A549 (cell line): ENCODE data around the gene HOXA5. TPM values are rescaled to one million over a fixed set of nuclear protein-coding genes. Genes with fewer than 3 reads are reported as not detected.

Experiments used
- ATAC-seq, 2 experiments: fragments of 200-7000 bp in 1 of 2; fragments of >200 bp in 1 of 2; cut with Nextera tagmentation in 1 of 2; cut with Tn5 transposase in 1 of 2; 3 replicates each; pipeline versions ENCODE4 v1.8.0 to v1.9.1; 2018 to 2020; ENCODE audit warnings: mild to moderate bottlenecking in 1 of 2, moderate library complexity in 1 of 2
- CTCF ChIA-PET: fragments of 300-600 bp; sonication (Branson Sonifier 250); formaldehyde crosslinking; extraction: SDS; loops from one replicate; lab custom pipeline; 2021; ENCODE audit warnings: antibody characterized with exemption, inconsistent platforms; lab: Yijun Ruan, JAX
- POLR2A ChIA-PET: fragments of 350-600 bp; formaldehyde crosslinking; extraction: SDS; loops from one replicate; lab custom pipeline; 2021; ENCODE audit warnings: antibody characterized with exemption, inconsistent platforms; lab: Yijun Ruan, JAX
- DNase-seq, 2 experiments: peaks; one replicate each; pipeline versions ENCODE4 v3.0.0 to v3.0.0-alpha.2; 2011 to 2016; ENCODE audit warnings: low read depth in 1 of 2, low spot score in 1 of 2
- FAIRE-seq: peaks from 2 replicates; lab custom pipeline; 2011; peaks lifted over from hg19 to GRCh38; lab: Jason Lieb, UNC
- H3K27ac ChIP-seq, 2 experiments: fragments of >200 bp; sonication (Bioruptor Twin); formaldehyde crosslinking; 3 replicates each; pipeline ENCODE4 v1.5.1; 2016 to 2017
- H3K4me1 ChIP-seq: fragments of >200 bp; sonication (Bioruptor Twin); formaldehyde crosslinking; 3 replicates; pipeline ENCODE4 v1.6.1; 2016
- H3K4me2 ChIP-seq: fragments of >200 bp; sonication (Bioruptor Twin); formaldehyde crosslinking; 3 replicates; pipeline ENCODE4 v1.6.1; 2016
- H3K4me3 ChIP-seq: fragments of >200 bp; sonication (Bioruptor Twin); formaldehyde crosslinking; 3 replicates; pipeline ENCODE4 v1.5.1; 2016
- H3K9me3 ChIP-seq: fragments of >200 bp; sonication (Bioruptor Twin); formaldehyde crosslinking; 3 replicates; pipeline ENCODE4 v1.6.1; 2016
- CBX2 ChIP-seq: fragments of 200-600 bp; sonication (generic); IDR thresholded peaks from 2 replicates; pipeline ENCODE4 v1.6.1; 2016; ENCODE audit warnings: low read depth, mild to moderate bottlenecking, borderline replicate concordance
- EP300 ChIP-seq, 2 experiments: fragments of >200 bp; sonication (Bioruptor Twin); formaldehyde crosslinking; IDR thresholded peaks; 2 replicates in 1 of 2; 3 replicates in 1 of 2; pipeline ENCODE4 v1.6.1; 2016 to 2017
- ESRRA ChIP-seq: fragments of 150-350 bp; IDR thresholded peaks from 2 replicates; pipeline ENCODE4 v1.6.1; 2014; ENCODE audit warnings: mild to moderate bottlenecking, low read length, borderline replicate concordance
- FOSB ChIP-seq: fragments of 250-450 bp; sonication (Bioruptor Pico); IDR thresholded peaks from 2 replicates; pipeline ENCODE4 v1.5.0; 2020; ENCODE audit warnings: mild to moderate bottlenecking, moderate library complexity
- FOSL2 ChIP-seq, 2 experiments: fragments of 450-650 bp in 1 of 2; fragments of >200 bp in 1 of 2; sonication (Bioruptor Twin) in 1 of 2; formaldehyde crosslinking; IDR thresholded peaks; 2 replicates each; pipeline versions ENCODE4 v1.5.0 to v1.6.1; 2016 to 2020; ENCODE audit warnings: mild to moderate bottlenecking in 1 of 2, moderate library complexity in 1 of 2
- HDAC2 ChIP-seq: fragments of 200-600 bp; sonication (generic); IDR thresholded peaks from 2 replicates; pipeline ENCODE4 v1.6.1; 2016
- HOXA7 ChIP-seq: fragments of 250-450 bp; sonication (Bioruptor Pico); IDR thresholded peaks from 2 replicates; pipeline ENCODE4 v1.5.0; 2020; ENCODE audit warnings: mild to moderate bottlenecking, moderate library complexity
- JUN ChIP-seq, 2 experiments: fragments of >200 bp; sonication (Bioruptor Twin); formaldehyde crosslinking; IDR thresholded peaks; 2 replicates in 1 of 2; 3 replicates in 1 of 2; pipeline ENCODE4 v1.6.1; 2016 to 2017
- MYC ChIP-seq: IDR thresholded peaks from 2 replicates; pipeline ENCODE4 v1.6.1; 2012; ENCODE audit warnings: mild to moderate bottlenecking, inconsistent platforms, low read length, improper control_type of control experiment, borderline replicate concordance
- NFE2L2 ChIP-seq: fragments of 150-350 bp; conservative IDR thresholded peaks from 2 replicates; pipeline ENCODE4 v1.6.1; 2014; ENCODE audit warnings: low read length
- NPAS2 ChIP-seq: fragments of 250-450 bp; sonication (Bioruptor Pico); IDR thresholded peaks from 2 replicates; pipeline ENCODE4 v1.8.0; 2022; ENCODE audit warnings: mild to moderate bottlenecking, moderate library complexity, borderline replicate concordance
- RAD21 ChIP-seq, 2 experiments: fragments of >200 bp in 1 of 2; sonication (Bioruptor Twin) in 1 of 2; formaldehyde crosslinking in 1 of 2; IDR thresholded peaks in 1 of 2; conservative IDR thresholded peaks in 1 of 2; 2 replicates in 1 of 2; 3 replicates in 1 of 2; pipeline ENCODE4 v1.6.1; 2012 to 2018; ENCODE audit warnings: inconsistent platforms in 1 of 2
- RCOR1 ChIP-seq: fragments of 150-350 bp; IDR thresholded peaks from 2 replicates; pipeline ENCODE4 v1.6.1; 2014; ENCODE audit warnings: antibody characterized with exemption, low read length, low read depth
- RFX5 ChIP-seq: fragments of 450-650 bp; IDR thresholded peaks from 2 replicates; pipeline ENCODE4 v1.7.1; 2014; ENCODE audit warnings: antibody characterized with exemption, mild to moderate bottlenecking, moderate library complexity
- TP53 ChIP-seq: fragments of 250-450 bp; sonication (Bioruptor Pico); IDR thresholded peaks from 2 replicates; pipeline ENCODE4 v1.5.0; 2021; ENCODE audit warnings: mild to moderate bottlenecking, moderate library complexity
- ZFP36 ChIP-seq: fragments of 450-650 bp; IDR thresholded peaks from 2 replicates; pipeline ENCODE4 v1.6.1; 2014; ENCODE audit warnings: borderline replicate concordance; ENCODE audit not compliant: partially characterized antibody
- ZSCAN20 ChIP-seq: fragments of 250-450 bp; sonication (Bioruptor Pico); IDR thresholded peaks from 2 replicates; pipeline ENCODE4 v1.8.0; 2022; ENCODE audit warnings: mild to moderate bottlenecking, moderate library complexity
- WGBS: methylation state at CpG from one replicate; pipeline ENCODE4 v1.1.6; 2017; ENCODE audit errors: missing lambda C conversion rate; 5-methylcytosine and 5-hydroxymethylcytosine counted together
- polyA plus RNA-seq, 4 experiments: library from polyadenylated mRNA; depleted of rRNA in 3 of 4; stranded (reverse); fragments of >200 nt; fragmentation: RNase III in 1 of 4; extraction: RNeasy Plus Mini Kit Qiagen cat#74134 plus additional on column Dnase treatment in 1 of 4; gene quantifications; 2 replicates in 3 of 4; 3 replicates in 1 of 4; pipeline ENCODE4 v1.2.3, GENCODE V29; 2011 to 2017
- TF ChIP-seq, protein P1 (sequence below): fragments of 250-450 bp; sonication (Bioruptor Pico); IDR thresholded peaks from 2 replicates; pipeline ENCODE4 v1.5.0; 2020; ENCODE audit warnings: low read depth, mild to moderate bottlenecking, moderate library complexity
- TF ChIP-seq, protein P2 (sequence below): fragments of 450-650 bp; IDR thresholded peaks from 2 replicates; pipeline ENCODE4 v1.6.1; 2014; ENCODE audit warnings: antibody characterized with exemption
- TF ChIP-seq, protein P3 (sequence below): IDR thresholded peaks from 2 replicates; pipeline ENCODE4 v1.6.1; 2012
- TF ChIP-seq, protein P4 (sequence below): fragments of >200 bp; sonication (Bioruptor Twin); formaldehyde crosslinking; IDR thresholded peaks from 3 replicates; pipeline ENCODE4 v1.6.1; 2016
- TF ChIP-seq, protein P5 (sequence below): IDR thresholded peaks from 2 replicates; pipeline ENCODE4 v1.6.1; 2012; ENCODE audit warnings: low read depth, borderline replicate concordance

The HOXA5 gene
- polyA plus RNA-seq, 2 of the 4 experiments (the other 2 are of a cell fraction) = 4.0 to 6.5 TPM

DNA sequence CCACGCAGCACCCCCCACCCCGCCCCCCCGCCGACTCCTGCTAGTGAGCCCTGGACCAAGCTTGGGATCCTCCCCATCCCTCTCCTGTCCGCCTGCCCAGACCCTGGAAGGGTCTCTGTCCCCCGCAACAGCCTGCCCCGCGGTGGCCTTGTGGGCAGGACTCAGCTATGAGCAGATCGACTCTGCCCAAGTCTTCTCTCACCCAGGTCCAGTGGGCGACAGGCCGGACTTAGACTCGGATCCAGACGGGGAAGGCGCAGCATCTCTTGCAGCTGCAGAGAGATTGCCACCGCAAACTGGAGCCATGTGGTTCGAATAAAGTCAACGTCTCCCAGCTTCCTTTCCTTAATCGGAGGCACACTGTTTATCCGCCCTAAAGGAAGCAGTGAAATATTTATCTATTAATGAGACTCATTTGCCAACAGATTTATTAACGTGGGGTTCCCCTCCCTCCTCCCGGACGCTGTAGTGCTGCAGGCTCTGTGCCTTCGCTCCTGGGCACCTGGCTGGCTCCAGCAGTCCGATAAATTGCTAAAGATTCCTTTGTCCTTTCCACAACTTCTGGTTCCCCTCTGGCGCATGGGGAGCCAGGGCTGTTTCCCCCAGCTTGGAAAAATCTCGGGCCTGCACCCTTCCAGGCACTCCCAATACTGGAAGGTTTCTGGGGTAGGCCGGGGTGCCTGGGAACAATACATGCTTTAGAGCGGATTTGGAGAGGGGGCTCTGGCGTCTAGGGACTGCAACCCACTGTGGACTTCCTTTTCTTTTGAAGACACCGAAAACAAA, 13.6 kb upstream of the HOXA5 start:
- no peak for DNase-seq
- ChIA-PET CTCF (interaction anchor here (0.7 to 3.5 kb wide), 9 partner anchors 8 to 792 kb away, joined by 3 to 32 read pairs (median 3); partner anchors contain the start of genes HOXA5 and HOXA6), POLR2A (interaction anchor here (0.8 to 1.2 kb wide), 7 partner anchors 14 to 782 kb away, joined by 3 to 7 read pairs (median 3); partner anchors contain the start of genes HOXA11 and HOXA5)
- Histone ChIP-seq H3K4me1 (0 out of 3 replicates have a peak, but pooled peaks cover 3% of the 10 kb centered on the region), H3K27ac (peak overlapping the region; percentile 74 to 85), H3K4me2 (peak overlapping the region; percentile 73), H3K9me3 (no peaks in the 10 kb centered on the region), H3K4me3 (peak overlapping the region; percentile 51)
- WGBS = 92% methylated on average over 23 of the region's 30 CpGs
- ATAC-seq = no peak
- FAIRE-seq = no peak
- TF ChIP-seq, protein P1, sequence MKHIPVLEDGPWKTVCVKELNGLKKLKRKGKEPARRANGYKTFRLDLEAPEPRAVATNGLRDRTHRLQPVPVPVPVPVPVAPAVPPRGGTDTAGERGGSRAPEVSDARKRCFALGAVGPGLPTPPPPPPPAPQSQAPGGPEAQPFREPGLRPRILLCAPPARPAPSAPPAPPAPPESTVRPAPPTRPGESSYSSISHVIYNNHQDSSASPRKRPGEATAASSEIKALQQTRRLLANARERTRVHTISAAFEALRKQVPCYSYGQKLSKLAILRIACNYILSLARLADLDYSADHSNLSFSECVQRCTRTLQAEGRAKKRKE (CRISPR knock-in tag) = no peak
- no peak for TF ChIP-seq NPAS2 (CRISPR knock-in tag)
- TF ChIP-seq ESRRA = no peak
- TF ChIP-seq ZFP36 = no peak
- no peak for TF ChIP-seq CBX2
- no peak for TF ChIP-seq FOSL2 (IDR thresholded peaks at IDR 0.05)
- no peak for TF ChIP-seq FOSL2 (CRISPR knock-in tag; IDR thresholded peaks at IDR 0.05)

DNA sequence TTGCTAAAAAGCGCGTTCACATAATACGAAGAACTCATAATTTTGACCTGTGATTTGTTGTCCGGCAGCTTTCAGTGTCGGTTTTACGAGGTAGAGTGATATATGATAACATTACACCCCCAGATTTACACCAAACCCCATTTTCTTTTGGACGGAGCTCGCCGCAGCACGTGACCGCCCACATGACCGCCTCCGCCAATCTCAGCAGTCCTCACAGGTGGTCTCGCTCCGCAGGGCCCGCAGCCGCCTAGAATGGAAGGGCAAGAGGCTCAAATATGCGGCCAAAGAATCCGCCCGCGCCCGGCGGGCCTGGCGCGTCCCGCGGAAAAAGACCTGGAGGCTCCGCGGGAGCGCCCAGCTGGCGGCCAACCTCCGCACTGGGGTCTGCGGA, 13.0 kb upstream of the HOXA5 start, which contains the start of gene HOXA7:
Gene HOXA7 (minus strand): TSS at position 168 of the 391 bp plus-strand sequence. CDS start 130 bp downstream, at position 38.
- ChIA-PET POLR2A (interaction anchor here (0.8 to 1.2 kb wide), 7 partner anchors 13 to 781 kb away, joined by 3 to 7 read pairs (median 3); partner anchors contain the start of genes HOXA11 and HOXA5), CTCF (interaction anchor here (0.7 to 3.5 kb wide), 7 partner anchors 7 to 791 kb away, joined by 3 to 32 read pairs (median 5); partner anchors contain the start of genes HOXA5 and HOXA6)
- TF ChIP-seq RCOR1 = no peak
- TF ChIP-seq, protein P1 (CRISPR knock-in tag) = no peak
- TF ChIP-seq, protein P2, sequence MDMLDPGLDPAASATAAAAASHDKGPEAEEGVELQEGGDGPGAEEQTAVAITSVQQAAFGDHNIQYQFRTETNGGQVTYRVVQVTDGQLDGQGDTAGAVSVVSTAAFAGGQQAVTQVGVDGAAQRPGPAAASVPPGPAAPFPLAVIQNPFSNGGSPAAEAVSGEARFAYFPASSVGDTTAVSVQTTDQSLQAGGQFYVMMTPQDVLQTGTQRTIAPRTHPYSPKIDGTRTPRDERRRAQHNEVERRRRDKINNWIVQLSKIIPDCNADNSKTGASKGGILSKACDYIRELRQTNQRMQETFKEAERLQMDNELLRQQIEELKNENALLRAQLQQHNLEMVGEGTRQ = peak; percentile 98
- peak in 1 of 2 experiments; percentile 40; a peak in 1 of 5 replicates for TF ChIP-seq JUN (IDR thresholded peaks at IDR 0.05)
- TF ChIP-seq NFE2L2 = no peak
- TF ChIP-seq, protein P3, sequence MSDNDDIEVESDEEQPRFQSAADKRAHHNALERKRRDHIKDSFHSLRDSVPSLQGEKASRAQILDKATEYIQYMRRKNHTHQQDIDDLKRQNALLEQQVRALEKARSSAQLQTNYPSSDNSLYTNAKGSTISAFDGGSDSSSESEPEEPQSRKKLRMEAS = peak; percentile 35; the same call in 1 of the 2 replicates
- no peak for TF ChIP-seq RAD21 (conservative IDR thresholded peaks at IDR 0.05 in 1 of 2, IDR thresholded peaks at IDR 0.05 in 1 of 2)
- TF ChIP-seq TP53 (CRISPR knock-in tag) = no peak
- peak; percentile 73 for DNase-seq
- WGBS = 50% methylated on average over 24 of the region's 33 CpGs
- Histone ChIP-seq H3K9me3 (no peaks in the 10 kb centered on the region), H3K27ac (peak within 1 kb of the TSS; percentile 74 to 85), H3K4me1 (0 out of 3 replicates have a peak, but pooled peaks cover 3% of the 10 kb centered on the region), H3K4me2 (peak within 1 kb of the TSS; percentile 73), H3K4me3 (peak within 1 kb of the TSS; percentile 51)
- peak; percentile 35 to 73; a peak in 3 of 6 replicates for ATAC-seq
- FAIRE-seq = no peak

DNA sequence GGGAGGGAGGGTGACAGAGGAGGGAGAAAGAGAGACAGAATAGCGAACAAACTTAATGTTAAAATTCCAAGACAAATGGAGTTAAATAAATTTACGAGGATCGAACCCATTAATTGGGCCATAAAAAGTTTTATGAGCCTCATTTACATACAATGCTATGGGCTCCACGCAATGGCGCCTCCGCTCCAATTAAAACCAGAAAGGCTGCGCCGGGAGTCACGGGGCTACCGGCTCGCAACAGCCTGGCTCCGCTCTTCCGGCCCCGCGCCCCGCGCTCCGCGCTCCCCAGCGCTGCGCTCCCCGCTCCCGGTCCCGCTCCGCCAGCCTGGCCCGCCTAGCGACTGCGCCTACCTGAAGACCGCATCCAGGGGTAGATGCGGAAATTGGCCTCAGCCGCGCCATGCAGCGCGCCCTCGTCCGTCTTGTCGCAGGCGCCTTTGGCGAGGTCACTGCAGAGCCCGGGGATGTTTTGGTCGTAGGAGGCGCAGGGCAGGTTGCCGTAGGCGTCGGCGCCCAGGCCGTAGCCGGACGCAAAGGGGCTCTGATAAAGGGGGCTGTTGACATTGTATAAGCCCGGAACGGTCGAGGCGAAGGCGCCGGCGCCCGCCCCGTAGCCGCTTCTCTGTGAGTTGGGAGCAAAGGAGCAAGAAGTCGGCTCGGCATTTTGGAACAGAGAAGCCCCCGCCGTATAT, 12.5 kb upstream of the HOXA5 start:
- ChIA-PET POLR2A (interaction anchor here (0.8 to 1.2 kb wide), 4 partner anchors 14 to 781 kb away, joined by 3 read pairs; no protein-coding TSS in a partner anchor), CTCF (interaction anchor here (0.7 to 2.2 kb wide), 9 partner anchors 10 to 790 kb away, joined by 3 to 12 read pairs (median 4); partner anchors contain the start of gene HOXA5)
- peak in 1 of 2 experiments; percentile 41 for DNase-seq
- Histone ChIP-seq H3K4me1 (0 out of 3 replicates have a peak, but pooled peaks cover 3% of the 10 kb centered on the region), H3K4me3 (peak overlapping the region; percentile 51), H3K9me3 (no peaks in the 10 kb centered on the region), H3K27ac (peak overlapping the region; percentile 74 to 85), H3K4me2 (peak overlapping the region; percentile 73)
- peak; percentile 12 to 44; a peak in 4 of 6 replicates for ATAC-seq
- no peak for FAIRE-seq
- WGBS = 38% methylated on average over 57 of the region's 63 CpGs
- TF ChIP-seq HOXA7 (no peak), TP53 (CRISPR knock-in tag) (no peak), NPAS2 (CRISPR knock-in tag) (no peak), ZSCAN20 (CRISPR knock-in tag) (no peak), EP300 (IDR thresholded peaks at IDR 0.05) (no peak), RFX5 (no peak), ESRRA (no peak), HDAC2 (peak; percentile 96), FOSB (CRISPR knock-in tag) (no peak), MYC (no peak)
- TF ChIP-seq, protein P4, sequence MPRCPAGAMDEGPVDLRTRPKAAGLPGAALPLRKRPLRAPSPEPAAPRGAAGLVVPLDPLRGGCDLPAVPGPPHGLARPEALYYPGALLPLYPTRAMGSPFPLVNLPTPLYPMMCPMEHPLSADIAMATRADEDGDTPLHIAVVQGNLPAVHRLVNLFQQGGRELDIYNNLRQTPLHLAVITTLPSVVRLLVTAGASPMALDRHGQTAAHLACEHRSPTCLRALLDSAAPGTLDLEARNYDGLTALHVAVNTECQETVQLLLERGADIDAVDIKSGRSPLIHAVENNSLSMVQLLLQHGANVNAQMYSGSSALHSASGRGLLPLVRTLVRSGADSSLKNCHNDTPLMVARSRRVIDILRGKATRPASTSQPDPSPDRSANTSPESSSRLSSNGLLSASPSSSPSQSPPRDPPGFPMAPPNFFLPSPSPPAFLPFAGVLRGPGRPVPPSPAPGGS = no peak; the same call in 2 of the 3 replicates
- TF ChIP-seq, protein P5, sequence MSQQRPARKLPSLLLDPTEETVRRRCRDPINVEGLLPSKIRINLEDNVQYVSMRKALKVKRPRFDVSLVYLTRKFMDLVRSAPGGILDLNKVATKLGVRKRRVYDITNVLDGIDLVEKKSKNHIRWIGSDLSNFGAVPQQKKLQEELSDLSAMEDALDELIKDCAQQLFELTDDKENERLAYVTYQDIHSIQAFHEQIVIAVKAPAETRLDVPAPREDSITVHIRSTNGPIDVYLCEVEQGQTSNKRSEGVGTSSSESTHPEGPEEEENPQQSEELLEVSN = peak; percentile 56; the same call in 1 of the 2 replicates
- TF ChIP-seq, protein P2 = no peak
